ENCODE results near the gene LRRC71.

DNA sequence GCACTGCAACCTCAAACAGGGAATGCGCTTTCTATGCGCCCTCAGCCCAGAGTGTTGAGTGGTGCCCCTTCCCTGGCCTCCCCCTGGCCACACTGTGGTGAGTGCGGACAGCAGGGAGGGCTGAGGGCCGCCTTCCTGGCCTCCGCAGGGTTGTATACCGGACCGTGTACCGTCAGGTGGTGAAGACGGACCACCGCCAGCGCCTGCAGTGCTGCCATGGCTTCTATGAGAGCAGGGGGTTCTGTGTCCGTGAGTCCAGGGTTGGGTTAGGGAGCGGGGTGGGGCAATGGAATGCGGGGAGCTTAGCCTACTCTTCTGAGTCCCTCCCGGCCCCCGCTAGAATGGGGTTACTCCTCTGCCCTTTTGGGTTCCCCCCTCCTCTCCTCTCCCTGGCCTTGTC is 15.3 kb upstream of the LRRC71 start:
- no peak for TF ChIP-seq CTCF (IDR thresholded peaks at IDR 0.05; ENCODE audit: low read depth, low read length)
- TF ChIP-seq, protein P1, sequence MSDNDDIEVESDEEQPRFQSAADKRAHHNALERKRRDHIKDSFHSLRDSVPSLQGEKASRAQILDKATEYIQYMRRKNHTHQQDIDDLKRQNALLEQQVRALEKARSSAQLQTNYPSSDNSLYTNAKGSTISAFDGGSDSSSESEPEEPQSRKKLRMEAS (IDR thresholded peaks at IDR 0.05; ENCODE audit: low read depth, low read length), result no peak
